Trophoblast cell (in vitro differentiated cells and primary cell): Measurements from ENCODE around the gene GPR55.

ENCODE experiments used
- DNase-seq, 2 donors: peaks; one replicate each; pipeline ENCODE4 v3.0.0-alpha.2; 2016
- H2AFZ ChIP-seq: 2 replicates; pipeline ENCODE4 v1.6.1; 2013; ENCODE audit warnings: low read length, moderate library complexity, mild to moderate bottlenecking; ENCODE audit not compliant: insufficient read depth, poor library complexity
- H2AK5ac ChIP-seq: 2 replicates; pipeline ENCODE4 v1.6.1; 2013; ENCODE audit warnings: mild to moderate bottlenecking, low read length
- H2BK120ac ChIP-seq: 2 replicates; pipeline ENCODE4 v1.6.1; 2013; ENCODE audit warnings: low read length, mild to moderate bottlenecking, moderate library complexity; ENCODE audit not compliant: insufficient read depth, poor library complexity
- H2BK12ac ChIP-seq: 2 replicates; pipeline ENCODE4 v1.6.1; 2013; ENCODE audit warnings: mild to moderate bottlenecking, low read length, moderate library complexity
- H2BK5ac ChIP-seq: 2 replicates; pipeline ENCODE4 v1.6.1; 2013; ENCODE audit warnings: low read length, low read depth, moderate library complexity, mild to moderate bottlenecking; ENCODE audit not compliant: poor library complexity
- H3K14ac ChIP-seq: 2 replicates; pipeline ENCODE4 v1.6.1; 2013; ENCODE audit warnings: mild to moderate bottlenecking, low read length
- H3K18ac ChIP-seq: 2 replicates; pipeline ENCODE4 v1.6.1; 2013; ENCODE audit warnings: mild to moderate bottlenecking, low read length
- H3K23ac ChIP-seq: 2 replicates; pipeline ENCODE4 v1.6.1; 2013; ENCODE audit warnings: low read length
- H3K27ac ChIP-seq: 2 replicates; pipeline ENCODE4 v1.5.1; 2013; ENCODE audit warnings: low read depth, mild to moderate bottlenecking, inconsistent platforms, low read length, moderate library complexity
- H3K27me3 ChIP-seq: 2 replicates; pipeline ENCODE4 v1.6.1; 2013; ENCODE audit warnings: inconsistent platforms, mild to moderate bottlenecking, low read length, moderate library complexity; ENCODE audit not compliant: insufficient read depth
- H3K36me3 ChIP-seq, 2 experiments: 1 replicate in 1 of 2; 2 replicates in 1 of 2; pipeline ENCODE4 v1.6.1; 2013; ENCODE audit warnings: low read length in 2 of 2, mild to moderate bottlenecking in 2 of 2, moderate library complexity in 1 of 2; ENCODE audit not compliant: insufficient read depth in 2 of 2, control insufficient read depth in 1 of 2
- H3K4ac ChIP-seq: 2 replicates; pipeline ENCODE4 v1.6.1; 2013; ENCODE audit warnings: low read depth, mild to moderate bottlenecking, low read length, moderate library complexity
- H3K4me1 ChIP-seq, 2 experiments: 1 replicate in 1 of 2; 2 replicates in 1 of 2; pipeline ENCODE4 v1.6.1; 2013; ENCODE audit warnings: low read length in 2 of 2, mild to moderate bottlenecking in 2 of 2, moderate library complexity in 1 of 2; ENCODE audit not compliant: insufficient read depth in 2 of 2, control insufficient read depth in 1 of 2
- H3K4me2 ChIP-seq: 2 replicates; pipeline ENCODE4 v1.6.1; 2013; ENCODE audit warnings: inconsistent platforms, mild to moderate bottlenecking, low read length, moderate library complexity
- H3K4me3 ChIP-seq: 2 replicates; pipeline ENCODE4 v1.5.1; 2013; ENCODE audit warnings: mild to moderate bottlenecking, low read depth, low read length, inconsistent platforms
- H3K79me1 ChIP-seq: one replicate; pipeline ENCODE4 v1.6.1; 2013; ENCODE audit warnings: low read length
- H3K79me2 ChIP-seq: 2 replicates; pipeline ENCODE4 v1.6.1; 2013; ENCODE audit warnings: low read length, mild to moderate bottlenecking; ENCODE audit not compliant: control insufficient read depth, insufficient read depth, poor library complexity
- H3K9ac ChIP-seq: 2 replicates; pipeline ENCODE4 v1.6.1; 2013; ENCODE audit warnings: mild to moderate bottlenecking, low read length
- H3K9me3 ChIP-seq: 2 replicates; pipeline ENCODE4 v1.6.1; 2013; ENCODE audit warnings: low read depth, mild to moderate bottlenecking, control low read depth, inconsistent platforms, low read length; ENCODE audit not compliant: insufficient read depth
- H4K12ac ChIP-seq: 2 replicates; pipeline ENCODE4 v1.6.1; 2013; ENCODE audit warnings: low read depth, mild to moderate bottlenecking, low read length, moderate library complexity
- H4K8ac ChIP-seq: 2 replicates; pipeline ENCODE4 v1.6.1; 2013; ENCODE audit warnings: low read depth, mild to moderate bottlenecking, low read length, moderate library complexity
- H4K91ac ChIP-seq: one replicate; pipeline ENCODE4 v1.6.1; 2013; ENCODE audit warnings: low read depth, mild to moderate bottlenecking, low read length, moderate library complexity
- WGBS: extraction: QIAGEN DNeasy Blood & Tissue Kit; methylation state at CpG from one replicate; pipeline ENCODE4 v1.1.7; 2013; ENCODE audit warnings: missing lambda C conversion rate; ENCODE audit not compliant: insufficient read length, insufficient coverage; ENCODE audit errors: extremely low coverage; 5-methylcytosine and 5-hydroxymethylcytosine counted together

Gene GPR55

DNA sequence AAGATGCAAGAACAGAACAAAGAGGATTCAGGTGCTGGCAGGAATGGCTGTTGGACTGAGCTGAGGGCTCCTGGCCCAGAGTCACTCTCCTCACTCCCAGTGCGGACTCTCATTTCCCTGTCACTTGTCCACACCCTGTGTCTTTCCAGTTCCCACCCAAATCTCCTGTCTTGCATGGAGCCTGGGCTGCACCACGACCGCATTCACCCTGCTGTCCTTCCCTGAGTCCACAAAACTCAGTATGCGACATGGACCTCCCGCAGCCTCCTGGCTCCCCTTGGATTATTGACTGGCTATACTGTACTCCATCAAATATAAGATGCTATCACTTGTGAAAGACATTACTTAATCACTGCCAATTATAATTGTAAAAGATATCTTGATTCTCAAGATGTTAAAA lies 62.8 kb downstream of the GPR55 start:
- Histone ChIP-seq H3K79me1 (peaks cover 13% of the 10 kb centered on the region), H2AFZ (no peak overlapping the region), H3K36me3 (peaks cover 0 to 3% of the 10 kb centered on the region in 2 experiments), H2BK120ac (no peak overlapping the region), H2AK5ac (no peak overlapping the region), H4K12ac (no peak overlapping the region), H3K14ac (no peak overlapping the region), H3K27ac (no peak overlapping the region), H3K4me2 (no peak overlapping the region), H3K27me3 (no peaks in the 10 kb centered on the region), H3K9ac (no peak overlapping the region), H4K8ac (no peak overlapping the region), H4K91ac (no peak overlapping the region), H3K4me1 (peaks cover 13 to 22% of the 10 kb centered on the region in 2 experiments), H3K18ac (no peak overlapping the region), H3K23ac (no peak overlapping the region), H2BK5ac (no peak overlapping the region), H3K79me2 (peaks cover 15% of the 10 kb centered on the region), H3K4me3 (no peak overlapping the region), H3K4ac (no peak overlapping the region), H2BK12ac (no peak overlapping the region), H3K9me3 (no peaks in the 10 kb centered on the region)
- WGBS = no CpG with 5 or more reads among the region's 5 CpGs
- no peak for DNase-seq

DNA sequence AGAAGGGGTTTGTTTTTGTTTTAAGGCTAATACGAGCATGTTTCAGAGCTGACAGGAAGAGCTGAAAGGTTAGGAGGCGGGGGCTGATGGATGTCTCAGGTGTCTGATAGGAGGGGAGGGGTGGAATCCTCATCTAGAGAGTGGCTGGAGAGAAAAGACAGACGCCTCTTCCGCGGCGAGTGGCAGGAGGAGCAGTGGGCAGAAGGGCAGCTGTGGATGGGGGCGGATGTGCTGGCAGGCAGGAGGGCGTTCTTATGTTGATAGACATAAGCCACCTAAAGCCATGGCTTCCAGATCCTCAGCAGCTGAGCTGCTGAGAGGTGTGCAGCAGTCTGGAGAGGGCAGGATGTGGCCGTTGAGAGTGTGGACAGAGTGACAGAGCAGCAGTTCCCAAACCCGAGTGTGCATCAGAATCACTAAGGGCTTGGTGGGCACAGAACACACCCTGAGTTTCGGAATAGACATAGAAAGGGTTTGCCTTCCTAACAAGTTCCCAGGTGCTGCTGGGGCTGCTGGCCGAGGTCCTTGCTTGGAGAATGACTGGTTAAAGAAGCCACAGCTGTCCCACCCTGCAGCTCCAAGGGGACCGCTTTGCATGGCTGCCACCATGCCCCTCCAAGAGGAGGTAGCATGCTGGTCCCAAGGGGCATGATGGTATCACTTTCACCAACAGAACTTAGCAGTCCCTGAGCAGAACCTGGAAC lies 63.3 kb downstream of the GPR55 start:
- H3K27me3 ChIP-seq = no peaks in the 10 kb centered on the region
- no peak overlapping the region for H4K91ac ChIP-seq
- no peak overlapping the region for H2AK5ac ChIP-seq
- H3K4me1 ChIP-seq = peaks cover 7 to 16% of the 10 kb centered on the region in 2 experiments
- H2BK120ac ChIP-seq = no peak overlapping the region
- H3K79me2 ChIP-seq = peaks cover 13% of the 10 kb centered on the region
- no peak overlapping the region for H4K8ac ChIP-seq
- H3K9me3 ChIP-seq = no peaks in the 10 kb centered on the region
- H2BK5ac ChIP-seq = no peak overlapping the region
- WGBS = no CpG with 5 or more reads among the region's 13 CpGs
- no peak overlapping the region for H3K9ac ChIP-seq
- no peak overlapping the region for H2AFZ ChIP-seq
- H3K23ac ChIP-seq = no peak overlapping the region
- H3K27ac ChIP-seq = no peak overlapping the region
- H3K4ac ChIP-seq = no peak overlapping the region
- no peak overlapping the region for H3K18ac ChIP-seq
- DNase-seq = no peak
- H4K12ac ChIP-seq = no peak overlapping the region
- no peak overlapping the region for H3K14ac ChIP-seq
- H3K4me2 ChIP-seq = no peak overlapping the region
- no peak overlapping the region for H2BK12ac ChIP-seq
- H3K79me1 ChIP-seq = peaks cover 13% of the 10 kb centered on the region
- no peak overlapping the region for H3K4me3 ChIP-seq
- H3K36me3 ChIP-seq = peaks cover 0 to 2% of the 10 kb centered on the region in 2 experiments
